ENCODE results near the gene ZNF592.
"Not testable (repeated sequence)": the region's sequence is repeated elsewhere in the genome, so short reads cannot be mapped to it uniquely, and the experiment has no call there.

ZNF592 gene

GRCh38 chr15:84842781-84843180, 94.4 kb downstream of the ZNF592 start:
- Histone ChIP-seq H3K4me3 (ENCODE audit: low read depth in 1 of 2, low read length in 2 of 2) (no peak overlapping the region), H3K9me3 (ENCODE audit: control insufficient read depth in 1 of 2, low read length in 2 of 2) (peaks cover 0 to 6% of the 10 kb centered on the region in 2 donors), H3K4me1 (ENCODE audit: control insufficient read depth in 1 of 2, insufficient read depth in 2 of 2, low read length in 2 of 2) (peaks cover 0 to 29% of the 10 kb centered on the region in 2 donors), H3K36me3 (ENCODE audit: control insufficient read depth in 1 of 2, insufficient read depth in 2 of 2, low read length in 2 of 2) (peaks cover 0 to 12% of the 10 kb centered on the region in 2 donors), H3K27me3 (ENCODE audit: low read depth, low read length) (no peaks in the 10 kb centered on the region), H3K27ac (ENCODE audit: low read length) (no peak overlapping the region)

- H3K27ac ChIP-seq (ENCODE audit: low read length) = peak overlapping the region; percentile 74
These were observed 96.6 kb downstream of the ZNF592 start for GRCh38 chr15:84844964-84845363.

GRCh38 chr15:84845631-84846030, 97.2 kb downstream of the ZNF592 start:
- not testable (repeated sequence) for H3K9me3 ChIP-seq (ENCODE audit: control insufficient read depth in 1 of 2, low read length in 2 of 2); H3K4me3 ChIP-seq (ENCODE audit: low read depth in 1 of 2, low read length in 2 of 2); H3K27me3 ChIP-seq (ENCODE audit: low read depth, low read length); H3K36me3 ChIP-seq (ENCODE audit: control insufficient read depth in 1 of 2, insufficient read depth in 2 of 2, low read length in 2 of 2)
- Histone ChIP-seq H3K4me1 (ENCODE audit: control insufficient read depth in 1 of 2, insufficient read depth in 2 of 2, low read length in 2 of 2) (peaks cover 0 to 14% of the 10 kb centered on the region in 2 donors), H3K27ac (ENCODE audit: low read length) (peak overlapping the region; percentile 74)

More at GRCh38 chr15:84844964-84845363, 96.6 kb downstream of the ZNF592 start:
- peaks cover 0 to 6% of the 10 kb centered on the region in 2 donors for H3K9me3 ChIP-seq (ENCODE audit: control insufficient read depth in 1 of 2, low read length in 2 of 2)
- no peaks in the 10 kb centered on the region for H3K27me3 ChIP-seq (ENCODE audit: low read depth, low read length)
- peaks cover 0 to 1% of the 10 kb centered on the region in 2 donors for H3K36me3 ChIP-seq (ENCODE audit: control insufficient read depth in 1 of 2, insufficient read depth in 2 of 2, low read length in 2 of 2)
- H3K4me3 ChIP-seq (ENCODE audit: low read depth in 1 of 2, low read length in 2 of 2) = no peak overlapping the region
- peaks cover 0 to 20% of the 10 kb centered on the region in 2 donors for H3K4me1 ChIP-seq (ENCODE audit: control insufficient read depth in 1 of 2, insufficient read depth in 2 of 2, low read length in 2 of 2)

GRCh38 chr15:84846269-84846668, 97.9 kb downstream of the ZNF592 start:
- H3K27ac ChIP-seq (ENCODE audit: low read length) = no peak overlapping the region
- H3K36me3 ChIP-seq (ENCODE audit: control insufficient read depth in 1 of 2, insufficient read depth in 2 of 2, low read length in 2 of 2) = no peaks in the 10 kb centered on the region
- H3K4me3 ChIP-seq (ENCODE audit: low read depth in 1 of 2, low read length in 2 of 2) = no peak overlapping the region
- H3K4me1 ChIP-seq (ENCODE audit: control insufficient read depth in 1 of 2, insufficient read depth in 2 of 2, low read length in 2 of 2) = peaks cover 0 to 7% of the 10 kb centered on the region in 2 donors
- peaks cover 0 to 6% of the 10 kb centered on the region in 2 donors for H3K9me3 ChIP-seq (ENCODE audit: control insufficient read depth in 1 of 2, low read length in 2 of 2)
- no peaks in the 10 kb centered on the region for H3K27me3 ChIP-seq (ENCODE audit: low read depth, low read length)

- Histone ChIP-seq H3K4me1 (ENCODE audit: control insufficient read depth in 1 of 2, insufficient read depth in 2 of 2, low read length in 2 of 2) (peaks cover 0 to 6% of the 10 kb centered on the region in 2 donors), H3K9me3 (ENCODE audit: control insufficient read depth in 1 of 2, low read length in 2 of 2) (peaks cover 0 to 6% of the 10 kb centered on the region in 2 donors), H3K27me3 (ENCODE audit: low read depth, low read length) (no peaks in the 10 kb centered on the region), H3K36me3 (ENCODE audit: control insufficient read depth in 1 of 2, insufficient read depth in 2 of 2, low read length in 2 of 2) (no peaks in the 10 kb centered on the region), H3K4me3 (ENCODE audit: low read depth in 1 of 2, low read length in 2 of 2) (no peak overlapping the region), H3K27ac (ENCODE audit: low read length) (no peak overlapping the region)
These were observed 99.0 kb downstream of the ZNF592 start for GRCh38 chr15:84847382-84847781.

- no peak overlapping the region for H3K27ac ChIP-seq (ENCODE audit: low read length)
- no peaks in the 10 kb centered on the region for H3K4me1 ChIP-seq (ENCODE audit: control insufficient read depth in 1 of 2, insufficient read depth in 2 of 2, low read length in 2 of 2)
- H3K27me3 ChIP-seq (ENCODE audit: low read depth, low read length) = no peaks in the 10 kb centered on the region
- H3K9me3 ChIP-seq (ENCODE audit: control insufficient read depth in 1 of 2, low read length in 2 of 2) = peaks cover 0 to 3% of the 10 kb centered on the region in 2 donors
- H3K36me3 ChIP-seq (ENCODE audit: control insufficient read depth in 1 of 2, insufficient read depth in 2 of 2, low read length in 2 of 2) = peaks cover 0 to 11% of the 10 kb centered on the region in 2 donors
- no peak overlapping the region for H3K4me3 ChIP-seq (ENCODE audit: low read depth in 1 of 2, low read length in 2 of 2)
These were observed 103.8 kb downstream of the ZNF592 start for GRCh38 chr15:84852212-84852611.

GRCh38 chr15:84855136-84855535, 106.7 kb downstream of the ZNF592 start:
- Histone ChIP-seq H3K27ac (ENCODE audit: low read length) (no peak overlapping the region), H3K36me3 (ENCODE audit: control insufficient read depth in 1 of 2, insufficient read depth in 2 of 2, low read length in 2 of 2) (peaks cover 4 to 27% of the 10 kb centered on the region in 2 donors), H3K4me1 (ENCODE audit: control insufficient read depth in 1 of 2, insufficient read depth in 2 of 2, low read length in 2 of 2) (no peaks in the 10 kb centered on the region), H3K27me3 (ENCODE audit: low read depth, low read length) (no peaks in the 10 kb centered on the region), H3K9me3 (ENCODE audit: control insufficient read depth in 1 of 2, low read length in 2 of 2) (no peaks in the 10 kb centered on the region), H3K4me3 (ENCODE audit: low read depth in 1 of 2, low read length in 2 of 2) (no peak overlapping the region)

- no peaks in the 10 kb centered on the region for H3K27me3 ChIP-seq (ENCODE audit: low read depth, low read length)
- peaks cover 4 to 27% of the 10 kb centered on the region in 2 donors for H3K36me3 ChIP-seq (ENCODE audit: control insufficient read depth in 1 of 2, insufficient read depth in 2 of 2, low read length in 2 of 2)
- no peaks in the 10 kb centered on the region for H3K4me1 ChIP-seq (ENCODE audit: control insufficient read depth in 1 of 2, insufficient read depth in 2 of 2, low read length in 2 of 2)
- no peak overlapping the region for H3K4me3 ChIP-seq (ENCODE audit: low read depth in 1 of 2, low read length in 2 of 2)
- H3K9me3 ChIP-seq (ENCODE audit: control insufficient read depth in 1 of 2, low read length in 2 of 2) = no peaks in the 10 kb centered on the region
- no peak overlapping the region for H3K27ac ChIP-seq (ENCODE audit: low read length)
These were observed 107.4 kb downstream of the ZNF592 start for GRCh38 chr15:84855765-84856164.

Measured in muscle layer of duodenum (tissue), 2 donors.